Measurements from ENCODE around the gene THAP7. TPM values are rescaled to one million over a fixed set of nuclear protein-coding genes. Genes with fewer than 3 reads are reported as not detected.
A peak's percentile ranks its signal among the peaks of the same experiment; 100 is the strongest.

THAP7 gene
- total and polyA plus RNA-seq, 9 of the 15 experiments (the other 6 are each of a cell fraction or from before 2014, with no cell fraction given) = 7.9 to 263 (median 84.1) TPM

DNA sequence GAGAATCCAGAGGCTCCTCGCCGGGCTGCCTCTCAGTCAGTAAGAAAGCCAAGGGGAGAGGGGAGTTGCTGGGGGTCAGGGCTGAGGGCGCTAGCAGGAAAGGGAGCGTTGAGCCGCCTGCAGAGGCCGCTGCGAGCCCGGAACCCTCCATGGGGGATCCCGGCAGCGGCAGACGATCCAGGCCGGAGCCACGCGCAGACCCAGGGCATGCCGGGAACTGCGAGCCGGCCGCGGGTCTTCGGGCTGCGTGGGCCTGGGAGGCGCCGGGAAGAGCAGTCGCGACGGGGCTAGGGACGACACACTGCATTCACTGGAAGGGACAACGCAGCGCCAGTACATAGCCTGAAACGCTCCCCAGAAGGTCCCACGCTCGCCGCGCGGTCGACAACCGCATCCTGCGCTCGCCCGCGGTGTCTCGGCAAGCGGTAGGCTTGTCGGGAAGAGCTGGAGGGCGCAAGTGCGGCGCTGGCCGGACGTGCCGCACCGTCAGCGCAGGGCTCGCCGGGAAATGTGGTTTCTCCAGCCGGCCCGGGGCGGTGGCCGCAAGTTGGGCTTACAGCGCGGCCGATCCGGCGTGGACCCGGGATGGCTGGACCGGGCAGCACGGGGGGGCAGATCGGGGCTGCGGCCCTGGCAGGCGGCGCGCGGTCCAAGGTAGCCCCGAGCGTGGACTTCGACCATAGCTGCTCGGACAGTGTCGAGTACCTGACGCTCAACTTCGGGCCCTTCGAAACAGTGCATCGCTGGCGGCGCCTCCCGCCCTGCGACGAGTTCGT, 19.9 kb downstream of the THAP7 start, which contains the start of gene LZTR1 (continued):
- TF ChIP-seq, protein P1, sequence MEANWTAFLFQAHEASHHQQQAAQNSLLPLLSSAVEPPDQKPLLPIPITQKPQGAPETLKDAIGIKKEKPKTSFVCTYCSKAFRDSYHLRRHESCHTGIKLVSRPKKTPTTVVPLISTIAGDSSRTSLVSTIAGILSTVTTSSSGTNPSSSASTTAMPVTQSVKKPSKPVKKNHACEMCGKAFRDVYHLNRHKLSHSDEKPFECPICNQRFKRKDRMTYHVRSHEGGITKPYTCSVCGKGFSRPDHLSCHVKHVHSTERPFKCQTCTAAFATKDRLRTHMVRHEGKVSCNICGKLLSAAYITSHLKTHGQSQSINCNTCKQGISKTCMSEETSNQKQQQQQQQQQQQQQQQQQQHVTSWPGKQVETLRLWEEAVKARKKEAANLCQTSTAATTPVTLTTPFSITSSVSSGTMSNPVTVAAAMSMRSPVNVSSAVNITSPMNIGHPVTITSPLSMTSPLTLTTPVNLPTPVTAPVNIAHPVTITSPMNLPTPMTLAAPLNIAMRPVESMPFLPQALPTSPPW (CRISPR knock-in tag; IDR thresholded peaks at IDR 0.05) = no peak
- TF ChIP-seq ZNF239 (CRISPR knock-in tag; IDR thresholded peaks at IDR 0.05) = peak; percentile 87; the same call in 1 of the 2 replicates
- no peak for TF ChIP-seq SRSF1 (IDR thresholded peaks at IDR 0.05; ENCODE audit: low read depth, low read length)
- TF ChIP-seq ZFP30 (CRISPR knock-in tag; IDR thresholded peaks at IDR 0.05; ENCODE audit: borderline replicate concordance) = no peak
- no peak for TF ChIP-seq SRSF7 (optimal IDR thresholded peaks at IDR 0.05; ENCODE audit: low read depth, low read length)
- no peak for TF ChIP-seq CBFA2T3 (IDR thresholded peaks at IDR 0.05)
- TF ChIP-seq TGIF2 (CRISPR knock-in tag; IDR thresholded peaks at IDR 0.05) = no peak
- TF ChIP-seq MAFG (tag; conservative IDR thresholded peaks at IDR 0.05) = no peak
- TF ChIP-seq NCOA4 (IDR thresholded peaks at IDR 0.05; ENCODE audit: partially characterized antibody) = no peak
- TF ChIP-seq RUNX1 (IDR thresholded peaks at IDR 0.05; ENCODE audit: low read depth) = no peak
- TF ChIP-seq FOS (IDR thresholded peaks at IDR 0.05; ENCODE audit: extremely low read depth, insufficient read length) = no peak
- TF ChIP-seq, protein P2, sequence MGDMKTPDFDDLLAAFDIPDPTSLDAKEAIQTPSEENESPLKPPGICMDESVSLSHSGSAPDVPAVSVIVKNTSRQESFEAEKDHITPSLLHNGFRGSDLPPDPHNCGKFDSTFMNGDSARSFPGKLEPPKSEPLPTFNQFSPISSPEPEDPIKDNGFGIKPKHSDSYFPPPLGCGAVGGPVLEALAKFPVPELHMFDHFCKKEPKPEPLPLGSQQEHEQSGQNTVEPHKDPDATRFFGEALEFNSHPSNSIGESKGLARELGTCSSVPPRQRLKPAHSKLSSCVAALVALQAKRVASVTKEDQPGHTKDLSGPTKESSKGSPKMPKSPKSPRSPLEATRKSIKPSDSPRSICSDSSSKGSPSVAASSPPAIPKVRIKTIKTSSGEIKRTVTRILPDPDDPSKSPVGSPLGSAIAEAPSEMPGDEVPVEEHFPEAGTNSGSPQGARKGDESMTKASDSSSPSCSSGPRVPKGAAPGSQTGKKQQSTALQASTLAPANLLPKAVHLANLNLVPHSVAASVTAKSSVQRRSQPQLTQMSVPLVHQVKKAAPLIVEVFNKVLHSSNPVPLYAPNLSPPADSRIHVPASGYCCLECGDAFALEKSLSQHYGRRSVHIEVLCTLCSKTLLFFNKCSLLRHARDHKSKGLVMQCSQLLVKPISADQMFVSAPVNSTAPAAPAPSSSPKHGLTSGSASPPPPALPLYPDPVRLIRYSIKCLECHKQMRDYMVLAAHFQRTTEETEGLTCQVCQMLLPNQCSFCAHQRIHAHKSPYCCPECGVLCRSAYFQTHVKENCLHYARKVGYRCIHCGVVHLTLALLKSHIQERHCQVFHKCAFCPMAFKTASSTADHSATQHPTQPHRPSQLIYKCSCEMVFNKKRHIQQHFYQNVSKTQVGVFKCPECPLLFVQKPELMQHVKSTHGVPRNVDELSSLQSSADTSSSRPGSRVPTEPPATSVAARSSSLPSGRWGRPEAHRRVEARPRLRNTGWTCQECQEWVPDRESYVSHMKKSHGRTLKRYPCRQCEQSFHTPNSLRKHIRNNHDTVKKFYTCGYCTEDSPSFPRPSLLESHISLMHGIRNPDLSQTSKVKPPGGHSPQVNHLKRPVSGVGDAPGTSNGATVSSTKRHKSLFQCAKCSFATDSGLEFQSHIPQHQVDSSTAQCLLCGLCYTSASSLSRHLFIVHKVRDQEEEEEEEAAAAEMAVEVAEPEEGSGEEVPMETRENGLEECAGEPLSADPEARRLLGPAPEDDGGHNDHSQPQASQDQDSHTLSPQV (IDR thresholded peaks at IDR 0.05) = no peak
- TF ChIP-seq HNRNPLL (IDR thresholded peaks at IDR 0.05; ENCODE audit: low read depth, low read length, poor library complexity, severe bottlenecking) = peak; percentile 98
- peak; percentile 98 for TF ChIP-seq KLF1 (tag; IDR thresholded peaks at IDR 0.05)
- TF ChIP-seq, protein P3, sequence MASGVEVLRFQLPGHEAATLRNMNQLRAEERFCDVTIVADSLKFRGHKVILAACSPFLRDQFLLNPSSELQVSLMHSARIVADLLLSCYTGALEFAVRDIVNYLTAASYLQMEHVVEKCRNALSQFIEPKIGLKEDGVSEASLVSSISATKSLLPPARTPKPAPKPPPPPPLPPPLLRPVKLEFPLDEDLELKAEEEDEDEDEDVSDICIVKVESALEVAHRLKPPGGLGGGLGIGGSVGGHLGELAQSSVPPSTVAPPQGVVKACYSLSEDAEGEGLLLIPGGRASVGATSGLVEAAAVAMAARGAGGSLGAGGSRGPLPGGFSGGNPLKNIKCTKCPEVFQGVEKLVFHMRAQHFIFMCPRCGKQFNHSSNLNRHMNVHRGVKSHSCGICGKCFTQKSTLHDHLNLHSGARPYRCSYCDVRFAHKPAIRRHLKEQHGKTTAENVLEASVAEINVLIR (CRISPR knock-in tag; IDR thresholded peaks at IDR 0.05) = peak; percentile 85
- no peak for TF ChIP-seq NFIX (CRISPR knock-in tag; IDR thresholded peaks at IDR 0.05; ENCODE audit: low read depth)
- TF ChIP-seq MTA2 (IDR thresholded peaks at IDR 0.05; ENCODE audit: low read depth) = no peak
- TF ChIP-seq CEBPG (CRISPR knock-in tag; IDR thresholded peaks at IDR 0.05) = no peak
- no peak for TF ChIP-seq CEBPG (tag; conservative IDR thresholded peaks at IDR 0.05 in 1 of 2, IDR thresholded peaks at IDR 0.05 in 1 of 2)
- TF ChIP-seq, protein P4, sequence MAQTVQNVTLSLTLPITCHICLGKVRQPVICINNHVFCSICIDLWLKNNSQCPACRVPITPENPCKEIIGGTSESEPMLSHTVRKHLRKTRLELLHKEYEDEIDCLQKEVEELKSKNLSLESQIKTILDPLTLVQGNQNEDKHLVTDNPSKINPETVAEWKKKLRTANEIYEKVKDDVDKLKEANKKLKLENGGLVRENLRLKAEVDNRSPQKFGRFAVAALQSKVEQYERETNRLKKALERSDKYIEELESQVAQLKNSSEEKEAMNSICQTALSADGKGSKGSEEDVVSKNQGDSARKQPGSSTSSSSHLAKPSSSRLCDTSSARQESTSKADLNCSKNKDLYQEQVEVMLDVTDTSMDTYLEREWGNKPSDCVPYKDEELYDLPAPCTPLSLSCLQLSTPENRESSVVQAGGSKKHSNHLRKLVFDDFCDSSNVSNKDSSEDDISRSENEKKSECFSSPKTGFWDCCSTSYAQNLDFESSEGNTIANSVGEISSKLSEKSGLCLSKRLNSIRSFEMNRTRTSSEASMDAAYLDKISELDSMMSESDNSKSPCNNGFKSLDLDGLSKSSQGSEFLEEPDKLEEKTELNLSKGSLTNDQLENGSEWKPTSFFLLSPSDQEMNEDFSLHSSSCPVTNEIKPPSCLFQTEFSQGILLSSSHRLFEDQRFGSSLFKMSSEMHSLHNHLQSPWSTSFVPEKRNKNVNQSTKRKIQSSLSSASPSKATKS (CRISPR knock-in tag; IDR thresholded peaks at IDR 0.05) = peak; percentile 88
